ENCODE data around the gene DCAF11.

Gene DCAF11

DNA sequence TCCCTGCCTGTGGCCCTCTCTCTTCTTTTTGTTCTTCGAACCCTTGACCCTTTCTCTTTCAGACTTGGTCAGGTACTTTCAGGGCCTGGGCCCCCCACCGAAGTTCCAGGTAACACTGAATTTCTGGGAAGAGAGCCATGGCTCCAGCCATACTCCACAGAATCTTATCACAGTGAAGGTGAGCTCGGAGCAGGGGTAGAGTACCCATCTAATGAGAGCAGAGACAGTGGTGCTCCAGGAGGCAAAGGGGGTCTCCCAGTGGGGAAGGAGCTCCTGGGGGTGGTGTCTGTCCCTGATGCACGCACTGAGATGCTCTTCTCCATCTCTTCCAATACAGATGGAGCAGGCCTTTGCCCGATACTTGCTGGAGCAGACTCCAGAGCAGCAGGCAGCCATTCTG lies 51.2 kb downstream of the DCAF11 start:
- no peak for DNase-seq

DNA sequence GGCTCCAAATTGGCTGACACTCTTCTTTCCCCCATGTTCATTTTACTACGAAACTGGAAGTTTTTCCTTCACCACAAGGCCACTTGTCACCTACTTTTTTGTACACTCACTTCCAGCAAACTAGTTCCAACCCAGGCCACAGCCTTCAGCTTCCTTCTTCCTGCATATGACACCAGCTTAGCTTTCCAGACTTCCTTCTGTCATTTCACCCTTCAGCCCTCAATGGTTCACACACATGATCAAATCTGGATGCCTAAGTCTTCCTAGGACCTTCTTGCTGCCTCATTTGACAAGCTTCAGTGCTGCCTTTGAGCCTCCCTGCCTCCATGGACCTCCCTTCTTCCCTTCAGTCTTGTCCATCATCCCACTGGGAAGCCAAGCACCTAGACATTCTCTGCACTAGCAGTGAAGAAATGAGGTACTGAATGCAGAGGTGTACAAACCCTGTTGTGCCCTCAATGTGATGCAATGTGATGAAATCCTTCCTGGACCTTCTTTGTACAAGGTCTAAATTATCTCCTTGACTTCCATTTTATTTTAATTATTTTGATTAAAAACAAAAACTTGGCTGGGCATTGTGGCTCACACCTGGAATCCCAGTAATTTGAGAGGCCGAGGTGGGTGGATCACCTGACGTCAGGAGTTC lies 53.0 kb downstream of the DCAF11 start:
- DNase-seq: peak; percentile 59

DNA sequence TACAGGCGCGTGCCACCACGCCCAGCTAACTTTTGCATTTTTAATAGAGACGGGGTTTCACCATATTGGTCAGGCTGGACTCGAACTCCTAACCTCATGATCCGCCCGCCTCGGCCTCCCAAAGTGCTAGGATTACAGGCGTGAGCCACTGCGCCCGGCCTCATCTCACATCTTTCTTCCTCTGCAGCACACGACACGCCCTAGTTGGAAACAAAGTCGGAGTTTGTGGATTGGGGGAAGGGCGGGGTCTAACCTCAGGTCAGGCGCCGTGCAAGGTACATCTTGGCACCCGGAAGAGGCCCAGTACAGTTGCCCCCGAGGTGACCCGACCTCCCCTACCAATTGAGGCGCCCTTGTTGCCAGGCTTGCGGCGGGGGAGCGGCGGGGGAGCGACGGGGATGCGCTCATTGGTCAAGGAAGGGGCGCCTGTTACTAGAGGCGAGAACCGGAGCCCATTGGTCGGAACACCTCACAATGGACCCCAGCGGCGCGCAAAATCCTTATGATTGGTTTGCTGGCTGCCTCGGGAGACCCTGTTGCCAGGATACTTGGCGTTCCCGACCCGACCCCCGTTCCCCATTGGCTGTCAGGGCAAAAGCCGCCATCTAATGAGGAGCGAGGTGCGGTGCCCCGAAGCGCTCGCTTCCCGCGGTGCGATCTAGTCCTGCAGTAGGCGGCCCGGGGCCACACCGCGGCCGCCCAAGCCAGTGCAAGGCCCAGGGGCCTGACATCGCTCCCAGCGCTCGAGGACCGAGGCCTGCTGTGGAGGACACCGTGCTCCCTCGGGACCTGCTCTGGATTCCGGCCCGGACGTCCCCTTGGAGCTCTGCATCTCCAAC lies 57.1 kb downstream of the DCAF11 start, which contains the start of gene REC8:
REC8 (plus strand) TSS at position 659 of the 839 bp plus-strand sequence. CDS start 473 bp downstream, outside the sequence.
- no peak for DNase-seq

DNA sequence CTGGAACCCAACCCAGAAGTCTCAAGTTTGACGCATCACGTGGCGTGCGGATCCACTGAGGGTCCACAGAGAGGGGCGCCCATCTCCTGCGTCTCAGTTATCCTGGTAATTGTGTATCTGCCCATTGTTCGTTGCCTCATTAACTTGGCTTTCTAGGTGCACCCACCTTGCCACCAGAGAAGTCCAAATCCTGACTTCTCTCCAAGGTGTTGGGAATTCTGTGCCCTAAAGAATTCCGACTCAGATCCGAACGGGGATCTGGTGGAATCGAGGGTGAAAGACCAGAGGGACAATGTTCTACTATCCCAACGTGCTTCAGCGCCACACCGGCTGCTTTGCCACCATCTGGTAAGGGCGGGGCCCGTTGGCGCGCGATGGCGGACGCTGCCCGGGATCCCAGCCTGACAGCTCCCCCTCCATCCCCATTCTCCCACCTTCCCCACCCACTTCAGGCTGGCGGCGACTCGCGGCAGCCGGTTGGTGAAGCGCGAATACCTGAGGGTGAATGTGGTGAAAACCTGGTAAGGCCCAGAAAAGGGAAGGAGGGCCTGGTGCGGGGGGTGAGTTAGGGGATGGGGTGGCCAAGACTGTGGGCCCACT lies 57.8 kb downstream of the DCAF11 start:
- no peak for DNase-seq

DNA sequence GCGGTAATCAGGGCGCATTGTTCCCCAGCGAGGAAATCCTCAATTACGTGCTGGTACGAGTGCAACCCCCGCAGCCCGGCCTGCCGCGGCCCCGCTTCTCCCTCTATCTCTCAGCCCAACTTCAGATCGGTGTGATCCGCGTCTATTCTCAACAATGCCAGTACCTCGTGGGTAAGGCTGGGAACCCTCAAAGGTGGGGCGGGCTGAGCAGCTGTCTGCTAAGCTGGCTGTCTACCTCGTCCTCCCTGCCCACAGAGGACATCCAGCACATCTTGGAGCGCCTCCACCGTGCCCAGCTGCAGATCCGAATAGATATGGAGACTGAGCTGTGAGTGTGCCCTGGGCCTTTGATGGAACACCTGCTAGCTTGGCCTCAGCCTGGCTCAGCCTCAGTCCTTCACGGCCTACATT lies 58.3 kb downstream of the DCAF11 start:
- no peak for DNase-seq
